SK-N-SH (cell line): ENCODE results near the gene CLMN. TPM values are rescaled to one million over a fixed set of nuclear protein-coding genes. Genes with fewer than 3 reads are reported as not detected.

Experiments used
- CTCF ChIA-PET: fragments of 300-600, 350-600 bp; formaldehyde crosslinking; extraction: SDS; loops from one replicate; lab custom pipeline; 2021; lab: Yijun Ruan, JAX
- POLR2A ChIA-PET: fragments of 350-600 bp; sonication (Branson Sonifier 250); formaldehyde crosslinking; extraction: SDS; loops from one replicate; lab custom pipeline; 2020; ENCODE audit warnings: antibody characterized with exemption, inconsistent platforms; lab: Yijun Ruan, JAX
- DNase-seq: peaks from one replicate; pipeline ENCODE4 v3.0.0; 2012
- H2AFZ ChIP-seq: fragments of 200-600 bp; sonication (generic); 2 replicates; pipeline ENCODE4 v1.8.1; 2016; ENCODE audit warnings: antibody characterized with exemption, mild to moderate bottlenecking, low read depth
- H3F3A ChIP-seq: fragments of 200-600 bp; sonication (generic); replicated peaks from 2 replicates; pipeline ENCODE3; 2016; ENCODE audit warnings: antibody characterized with exemption, mild to moderate bottlenecking; ENCODE audit not compliant: insufficient read depth
- H3K27ac ChIP-seq, 2 experiments: fragments of 200-500 bp in 1 of 2; fragments of 200-600 bp in 1 of 2; sonication (Bioruptor generic) in 1 of 2; sonication (generic), shearing (Covaris generic) in 1 of 2; 2 replicates each; pipeline versions ENCODE4 v1.5.1 to v1.6.1; 2014 to 2016; ENCODE audit warnings: low read depth in 2 of 2, inconsistent platforms in 1 of 2, low read length in 1 of 2, mild to moderate bottlenecking in 1 of 2, mixed read lengths in 1 of 2
- H3K27me3 ChIP-seq: fragments of 200-600 bp; sonication (generic), shearing (Covaris generic); 2 replicates; pipeline ENCODE4 v1.6.1; 2016; ENCODE audit warnings: mixed run types; ENCODE audit not compliant: insufficient read depth
- H3K36me3 ChIP-seq, 2 experiments: fragments of 200-500 bp in 1 of 2; fragments of 200-600 bp in 1 of 2; sonication (Bioruptor generic) in 1 of 2; sonication (generic) in 1 of 2; replicated peaks in 1 of 2; 2 replicates each; pipeline versions ENCODE3 to v1.5.1; 2014 to 2016; ENCODE audit warnings: low read length in 1 of 2, mild to moderate bottlenecking in 1 of 2; ENCODE audit not compliant: insufficient read depth in 2 of 2, control insufficient read depth in 1 of 2
- H3K4me1 ChIP-seq, 2 experiments: fragments of 200-500 bp in 1 of 2; fragments of 200-600 bp in 1 of 2; sonication (Bioruptor generic) in 1 of 2; sonication (generic), shearing (Covaris generic) in 1 of 2; 2 replicates each; pipeline versions ENCODE4 v1.5.1 to v1.6.1; 2014 to 2016; ENCODE audit warnings: low read depth in 1 of 2, low read length in 1 of 2, mixed run types in 1 of 2; ENCODE audit not compliant: insufficient read depth in 2 of 2, control insufficient read depth in 1 of 2
- H3K4me2 ChIP-seq: fragments of 200-600 bp; sonication (generic), shearing (Covaris generic); 2 replicates; pipeline ENCODE4 v1.6.1; 2017; ENCODE audit warnings: mixed run types
- H3K4me3 ChIP-seq, 2 experiments: fragments of 200-500 bp in 1 of 2; fragments of 200-600 bp in 1 of 2; sonication (Bioruptor generic) in 1 of 2; sonication (generic), shearing (Covaris generic) in 1 of 2; 2 replicates each; pipeline versions ENCODE4 v1.5.1 to v1.8.1; 2014 to 2016; ENCODE audit warnings: low read depth in 2 of 2, inconsistent platforms in 1 of 2, low read length in 1 of 2, mild to moderate bottlenecking in 1 of 2, mixed read lengths in 1 of 2, moderate library complexity in 1 of 2
- H3K79me2 ChIP-seq: fragments of 200-600 bp; sonication (generic); 2 replicates; pipeline ENCODE4 v1.8.1; 2017; ENCODE audit warnings: mild to moderate bottlenecking; ENCODE audit not compliant: insufficient read depth
- H3K9ac ChIP-seq: fragments of 200-600 bp; sonication (generic); 2 replicates; pipeline ENCODE4 v1.6.1; 2017; ENCODE audit warnings: mixed run types
- H3K9me2 ChIP-seq: fragments of 200-600 bp; sonication (generic); 2 replicates; pipeline ENCODE4 v1.6.1; 2017; ENCODE audit warnings: mixed run types
- H3K9me3 ChIP-seq: fragments of 200-600 bp; sonication (generic); 2 replicates; pipeline ENCODE4 v1.6.1; 2017; ENCODE audit warnings: mixed run types, mild to moderate bottlenecking, moderate library complexity
- H4K20me1 ChIP-seq: fragments of 200-600 bp; sonication (generic); 2 replicates; pipeline ENCODE4 v1.6.1; 2017; ENCODE audit warnings: mild to moderate bottlenecking, mixed run types; ENCODE audit not compliant: insufficient read depth
- ELF1 ChIP-seq: IDR thresholded peaks from 2 replicates; pipeline ENCODE4 v1.4.0; 2012
- EZH2phosphoT487 ChIP-seq: fragments of 200-600 bp; sonication (generic); IDR thresholded peaks from 2 replicates; pipeline ENCODE4 v1.6.1; 2017; ENCODE audit warnings: low read depth, mixed run types, mild to moderate bottlenecking, antibody characterized with exemption, moderate library complexity, borderline replicate concordance
- GATA2 ChIP-seq: sonication (generic); formaldehyde crosslinking; IDR thresholded peaks from 2 replicates; pipeline ENCODE4 v1.5.0; 2020; ENCODE audit warnings: mild to moderate bottlenecking, missing genetic modification reagents
- JUND ChIP-seq: IDR thresholded peaks from 2 replicates; pipeline ENCODE4 v1.4.0; 2012
- MAX ChIP-seq: IDR thresholded peaks from 2 replicates; pipeline ENCODE4 v1.4.0; 2012; ENCODE audit warnings: low read depth
- POLR2AphosphoS5 ChIP-seq: IDR thresholded peaks from 2 replicates; pipeline ENCODE4 v1.6.1; 2012; ENCODE audit warnings: low read depth, low read length
- REST ChIP-seq: IDR thresholded peaks from 2 replicates; pipeline ENCODE4 v1.6.1; 2012; ENCODE audit warnings: mild to moderate bottlenecking, low read depth, low read length, moderate library complexity
- SIN3A ChIP-seq: IDR thresholded peaks from 2 replicates; pipeline ENCODE4 v1.6.1; 2012; ENCODE audit warnings: low read depth, mild to moderate bottlenecking, low read length, moderate library complexity, borderline replicate concordance
- SMC3 ChIP-seq: IDR thresholded peaks from 2 replicates; pipeline ENCODE4 v1.6.1; 2012; ENCODE audit warnings: low read depth, low read length, improper control_type of control experiment
- TAF1 ChIP-seq: IDR thresholded peaks from 2 replicates; pipeline ENCODE4 v1.6.1; 2012; ENCODE audit warnings: low read depth, mild to moderate bottlenecking, low read length, moderate library complexity, borderline replicate concordance
- TEAD4 ChIP-seq: IDR thresholded peaks from 2 replicates; pipeline ENCODE4 v1.4.0; 2012; ENCODE audit warnings: mild to moderate bottlenecking, borderline replicate concordance; ENCODE audit not compliant: insufficient read depth
- USF1 ChIP-seq: IDR thresholded peaks from 2 replicates; pipeline ENCODE4 v1.4.0; 2012; ENCODE audit warnings: low read depth, borderline replicate concordance
- USF2 ChIP-seq: fragments of 150-350 bp; IDR thresholded peaks from 2 replicates; pipeline ENCODE4 v1.6.1; 2017; ENCODE audit warnings: antibody characterized with exemption, low read length, low read depth, borderline replicate concordance
- WGBS: methylation state at CpG from one replicate; pipeline ENCODE4 v1.1.6; 2017; ENCODE audit warnings: low lambda C conversion rate; 5-methylcytosine and 5-hydroxymethylcytosine counted together
- polyA plus RNA-seq, 3 experiments: library from polyadenylated mRNA; depleted of rRNA; stranded (reverse); fragments of >200 nt; gene quantifications; 2 replicates each; pipeline ENCODE4 v1.2.3, GENCODE V29; 2012

The CLMN gene
- polyA plus RNA-seq, 1 of the 3 experiments (the other 2 are of a cell fraction) = 1.4 TPM

- Histone ChIP-seq H3K79me2 (no peaks in the 10 kb centered on the region), H3K27ac (no peak overlapping the region), H3K4me1 (peaks cover 14 to 27% of the 10 kb centered on the region in 2 experiments; a peak in 2 of 4 replicates), H3K9me2 (no peaks in the 10 kb centered on the region), H2AFZ (no peak overlapping the region), H3K4me3 (no peak overlapping the region), H4K20me1 (no peaks in the 10 kb centered on the region), H3K36me3 (no peaks in the 10 kb centered on the region), H3K9ac (no peak overlapping the region), H3F3A (peaks cover 8% of the 10 kb centered on the region), H3K4me2 (no peak overlapping the region), H3K9me3 (no peaks in the 10 kb centered on the region), H3K27me3 (no peaks in the 10 kb centered on the region)
- ChIA-PET POLR2A (no interaction called here), CTCF (no interaction called here)
- 89% methylated on average over 19 of the region's 19 CpGs for WGBS
- TF ChIP-seq EZH2phosphoT487 (no peak), JUND (no peak), MAX (no peak), SIN3A (no peak), REST (no peak), POLR2AphosphoS5 (no peak), GATA2 (CRISPR knock-in tag) (no peak), SMC3 (no peak), TAF1 (no peak), TEAD4 (no peak), USF2 (no peak), USF1 (no peak), ELF1 (no peak)
- no peak for DNase-seq
These were observed 59.0 kb downstream of the CLMN start for GRCh38 chr14:95260537-95261361.
